HEK293 (cell line): Measurements from ENCODE around the gene USP31.

Experiments used
- CTCF ChIP-seq: fragments of 450-650 bp; formaldehyde crosslinking; IDR thresholded peaks from 2 replicates; pipeline ENCODE4 v1.5.1; 2016; ENCODE audit warnings: missing biosample characterization, missing genetic modification characterization
- ZBTB10 ChIP-seq: fragments of 450-650 bp; formaldehyde crosslinking; IDR thresholded peaks from 2 replicates; pipeline ENCODE4 v1.5.1; 2016; ENCODE audit warnings: missing biosample characterization, missing genetic modification characterization
- ZBTB21 ChIP-seq: fragments of 450-650 bp; formaldehyde crosslinking; IDR thresholded peaks from 2 replicates; pipeline ENCODE4 v1.5.1; 2017; ENCODE audit warnings: missing biosample characterization, missing genetic modification characterization
- ZNF121 ChIP-seq: fragments of 450-650 bp; formaldehyde crosslinking; IDR thresholded peaks from 2 replicates; pipeline ENCODE4 v1.5.1; 2016; ENCODE audit warnings: missing biosample characterization, missing genetic modification characterization

GRCh38 chr16:23052221-23052620, 97.0 kb downstream of the USP31 start:
- TF ChIP-seq ZBTB10 (tag by site-specific recombination): no peak
- TF ChIP-seq ZNF121: no peak
- no peak for TF ChIP-seq CTCF (tag by site-specific recombination)
- no peak for TF ChIP-seq ZBTB21 (tag by site-specific recombination)
